Fibroblast of pulmonary artery (primary cell): Measurements from ENCODE around the gene TNS3.

Experiments
- DNase-seq: peaks from one replicate; pipeline ENCODE4 v3.0.0-alpha.2; 2010; ENCODE audit warnings: low read depth
- H3K4me3 ChIP-seq: replicated peaks from 2 replicates; pipeline ENCODE4 v1.5.1; 2011; ENCODE audit warnings: low read depth, mild to moderate bottlenecking, control low read depth, low read length, moderate library complexity
- TF ChIP-seq, protein P1 (sequence below): IDR thresholded peaks from 2 replicates; pipeline ENCODE4 v1.5.1; 2011; ENCODE audit warnings: mild to moderate bottlenecking, control low read depth, low read length, inconsistent platforms; ENCODE audit errors: missing control alignments

TNS3 gene

DNA sequence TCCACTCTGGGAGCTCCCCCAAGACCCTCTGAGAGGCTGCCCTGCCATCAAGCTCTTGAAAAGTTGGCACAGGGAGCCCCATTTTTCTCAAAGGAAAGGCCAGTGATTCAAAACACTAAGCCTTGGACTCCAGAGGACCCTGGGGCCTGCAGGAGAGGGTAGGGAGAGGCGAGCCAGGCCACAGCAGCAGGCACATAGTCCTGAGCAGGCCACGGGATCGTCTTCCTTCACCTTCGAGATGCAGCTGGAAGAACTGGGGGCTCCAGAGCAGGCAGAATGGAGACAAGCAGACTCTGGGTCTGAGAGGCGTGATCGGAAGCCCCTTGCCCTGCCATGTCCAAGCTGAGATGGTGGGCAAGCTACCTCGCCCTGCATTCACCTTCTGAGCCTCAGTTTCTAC is 13.9 kb downstream of the TNS3 start:
- TF ChIP-seq, protein P1, sequence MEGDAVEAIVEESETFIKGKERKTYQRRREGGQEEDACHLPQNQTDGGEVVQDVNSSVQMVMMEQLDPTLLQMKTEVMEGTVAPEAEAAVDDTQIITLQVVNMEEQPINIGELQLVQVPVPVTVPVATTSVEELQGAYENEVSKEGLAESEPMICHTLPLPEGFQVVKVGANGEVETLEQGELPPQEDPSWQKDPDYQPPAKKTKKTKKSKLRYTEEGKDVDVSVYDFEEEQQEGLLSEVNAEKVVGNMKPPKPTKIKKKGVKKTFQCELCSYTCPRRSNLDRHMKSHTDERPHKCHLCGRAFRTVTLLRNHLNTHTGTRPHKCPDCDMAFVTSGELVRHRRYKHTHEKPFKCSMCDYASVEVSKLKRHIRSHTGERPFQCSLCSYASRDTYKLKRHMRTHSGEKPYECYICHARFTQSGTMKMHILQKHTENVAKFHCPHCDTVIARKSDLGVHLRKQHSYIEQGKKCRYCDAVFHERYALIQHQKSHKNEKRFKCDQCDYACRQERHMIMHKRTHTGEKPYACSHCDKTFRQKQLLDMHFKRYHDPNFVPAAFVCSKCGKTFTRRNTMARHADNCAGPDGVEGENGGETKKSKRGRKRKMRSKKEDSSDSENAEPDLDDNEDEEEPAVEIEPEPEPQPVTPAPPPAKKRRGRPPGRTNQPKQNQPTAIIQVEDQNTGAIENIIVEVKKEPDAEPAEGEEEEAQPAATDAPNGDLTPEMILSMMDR, result no peak

DNA sequence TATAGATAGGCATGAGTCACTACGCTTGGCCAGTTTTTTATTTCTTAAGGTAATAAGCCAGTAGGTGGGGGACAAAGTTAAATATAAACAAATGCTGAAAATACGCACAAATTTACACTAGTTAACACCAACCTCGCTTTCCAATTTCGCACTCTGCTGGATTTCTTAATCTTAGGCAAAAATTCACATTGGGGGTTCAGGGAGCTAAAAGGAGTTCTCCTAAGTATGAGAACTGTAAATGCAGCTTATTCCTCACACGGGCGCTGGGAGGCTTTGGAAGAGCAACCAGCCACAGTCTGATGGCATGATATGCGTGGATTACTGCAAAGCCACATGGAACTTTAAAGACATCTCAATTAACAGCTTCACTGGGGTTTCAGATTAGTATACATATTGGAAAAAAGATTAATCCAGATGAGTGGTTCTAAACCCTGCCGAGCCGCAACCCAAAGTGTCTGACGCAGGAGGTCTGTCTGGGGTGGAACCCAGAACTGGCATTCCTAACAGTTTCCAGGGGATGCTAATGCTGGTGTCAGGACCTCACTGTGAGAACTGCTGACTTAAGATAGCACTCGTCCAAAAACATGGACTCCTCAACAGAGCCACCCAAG is 16.2 kb downstream of the TNS3 start:
- no peak overlapping the region for H3K4me3 ChIP-seq
- DNase-seq, result no peak
- TF ChIP-seq, protein P1, result no peak

More for the DNA sequence above, 13.9 kb downstream of the TNS3 start:
- DNase-seq, result no peak
- no peak overlapping the region for H3K4me3 ChIP-seq

DNA sequence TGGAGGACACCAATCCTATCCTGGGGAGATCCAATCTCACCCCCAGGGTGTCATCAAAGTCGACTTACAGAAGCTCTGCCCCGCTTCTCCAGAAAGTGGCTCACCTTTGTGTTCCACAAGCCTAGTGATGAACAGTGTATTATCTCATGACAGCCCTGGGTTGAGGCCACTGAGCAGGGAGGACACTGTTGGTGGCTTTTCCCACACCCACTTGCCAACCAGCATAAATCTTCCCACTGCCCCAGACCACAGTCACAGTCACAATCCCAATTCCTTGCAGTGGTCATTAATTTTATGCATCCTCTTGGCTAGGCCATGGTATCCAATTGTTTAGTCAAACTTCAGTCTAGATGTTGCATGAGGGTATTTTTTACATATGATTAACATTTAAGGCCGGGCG is 18.4 kb downstream of the TNS3 start:
- no peak overlapping the region for H3K4me3 ChIP-seq
- no peak for DNase-seq
- TF ChIP-seq, protein P1, result no peak

GRCh38 chr7:47561715-47562446 is 20.0 kb downstream of the TNS3 start:
- DNase-seq, result no peak

GRCh38 chr7:47559306-47560220 is 22.3 kb downstream of the TNS3 start:
- TF ChIP-seq, protein P1, result no peak

More at GRCh38 chr7:47561715-47562446, 20.0 kb downstream of the TNS3 start:
- TF ChIP-seq, protein P1, result no peak
- H3K4me3 ChIP-seq, result no peak overlapping the region

DNA sequence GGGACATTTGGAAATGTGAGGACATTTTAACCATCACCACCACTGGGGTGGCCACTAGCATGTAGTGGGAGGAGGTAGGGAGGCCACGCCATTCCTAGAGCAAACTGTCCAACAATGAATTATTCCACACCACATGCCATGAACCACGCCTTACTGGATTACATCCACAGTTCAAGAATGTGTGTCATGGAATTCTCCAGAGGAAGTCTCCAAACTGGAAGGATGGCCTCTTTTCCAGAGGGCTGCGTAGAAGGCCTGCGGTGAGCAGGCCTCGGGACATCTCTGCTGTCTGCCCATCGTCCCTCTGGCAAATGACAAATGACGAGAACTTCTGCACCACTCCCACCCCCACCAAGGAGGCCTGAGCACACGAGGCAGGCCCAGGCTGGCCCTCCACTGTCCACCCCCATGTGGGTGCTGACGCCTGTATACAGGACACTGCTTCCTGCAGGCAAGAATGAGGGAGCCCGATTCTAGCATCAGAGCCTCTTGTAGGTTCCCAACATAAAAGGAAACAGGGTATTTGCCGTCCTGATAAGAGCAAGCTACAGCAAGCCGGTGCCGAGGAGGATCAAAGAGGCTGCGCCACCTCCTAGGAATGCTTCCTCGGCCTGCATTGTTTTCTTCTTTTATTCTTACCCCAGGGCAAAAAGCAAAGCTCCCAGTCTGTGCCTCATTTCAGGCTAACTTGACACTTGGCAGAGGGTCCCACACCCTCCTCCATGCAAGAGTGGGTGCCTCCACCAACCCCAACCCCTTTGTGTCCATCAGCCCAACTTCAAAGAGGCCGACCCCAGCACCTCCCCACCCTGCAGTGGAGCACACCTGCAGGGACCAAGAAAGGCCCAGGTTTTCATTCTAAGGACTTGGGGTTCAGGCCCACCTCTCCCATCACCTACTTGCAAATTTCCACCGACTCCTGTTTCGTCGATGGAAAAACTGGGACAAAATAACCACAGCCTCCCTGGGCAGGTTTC is 23.9 kb downstream of the TNS3 start:
- TF ChIP-seq, protein P1, result no peak
- peak; percentile 64 for DNase-seq

More at GRCh38 chr7:47559306-47560220, 22.3 kb downstream of the TNS3 start:
- no peak overlapping the region for H3K4me3 ChIP-seq
- DNase-seq, result no peak

More for the DNA sequence above, 23.9 kb downstream of the TNS3 start:
- H3K4me3 ChIP-seq, result no peak overlapping the region
